Measurements from ENCODE around the gene NUMBL. TPM values are rescaled to one million over a fixed set of nuclear protein-coding genes. Genes with fewer than 3 reads are reported as not detected.

The NUMBL gene
- total RNA-seq, 1 experiment from 2014 or later: 41.7 TPM

- no TSS peak for BruUV-seq (replicated peaks)
- no peak overlapping the region for H3K9ac ChIP-seq (ENCODE audit: low read length)
- ChIA-PET CTCF (no interaction called here), POLR2A (no interaction called here), RAD21 (ENCODE audit: low non-redundant PET in 1 of 2, low total read pairs in 2 of 2, uncharacterized antibody in 2 of 2, unreplicated experiment in 2 of 2) (no interaction called here)
- no peak overlapping the region for H3K27ac ChIP-seq (ENCODE audit: low read depth, low read length)
- ATAC-seq: no peak
- H4K20me1 ChIP-seq (ENCODE audit: insufficient read depth): no peaks in the 10 kb centered on the region
- TF ChIP-seq ZBTB33 (IDR thresholded peaks at IDR 0.05; ENCODE audit: extremely low read depth, insufficient replicate concordance, low read length): no peak
- no peak for TF ChIP-seq YY1 (IDR thresholded peaks at IDR 0.05; ENCODE audit: extremely low read depth, insufficient replicate concordance, low read depth, low read length)
- TF ChIP-seq CTCF (IDR thresholded peaks at IDR 0.05 in 2 of 3, conservative IDR thresholded peaks at IDR 0.05 in 1 of 3; ENCODE audit: borderline replicate concordance in 1 of 3, insufficient read depth in 1 of 3, low read depth in 2 of 3, low read length in 2 of 3): no peak
- H3K4me1 ChIP-seq (ENCODE audit: control insufficient read depth in 1 of 2, insufficient read depth in 2 of 2, low read length in 2 of 2): peaks cover 19 to 40% of the 10 kb centered on the region in 2 experiments
- no peak overlapping the region for H3K4me3 ChIP-seq (replicated peaks in 1 of 2; ENCODE audit: low read depth in 1 of 2, low read length in 2 of 2)
- no peaks in the 10 kb centered on the region for H3K9me2 ChIP-seq (ENCODE audit: insufficient read depth)
- H3K27me3 ChIP-seq (ENCODE audit: insufficient read depth, low read length): no peaks in the 10 kb centered on the region
- H2AFZ ChIP-seq (ENCODE audit: low read depth, low read length, poor library complexity, severe bottlenecking): no peak overlapping the region
- H3K4me2 ChIP-seq (ENCODE audit: low read length): no peak overlapping the region
- H3K36me3 ChIP-seq (ENCODE audit: control insufficient read depth in 1 of 2, insufficient read depth in 2 of 2, low read length in 2 of 2): peaks cover 24% of the 10 kb centered on the region in 2 experiments; a peak in 3 of 4 replicates
- H3K9me3 ChIP-seq (ENCODE audit: control insufficient read depth in 1 of 2, insufficient read depth in 1 of 2, low read depth in 1 of 2, low read length in 2 of 2): no peaks in the 10 kb centered on the region
- no peak for DNase-seq (ENCODE audit: low read depth, low spot score)
- peaks cover 8% of the 10 kb centered on the region; the same call in 1 of the 2 replicates for H3K79me2 ChIP-seq (ENCODE audit: insufficient read depth, low read length)
- intact Hi-C loops (cut with micrococcal nuclease): no loop called here
Measured at GRCh38 chr19:40616941-40617340, 73.5 kb downstream of the NUMBL start.

Data from HCT116 (cell line).